HG03280 (cell line): ENCODE results near the gene ZNF443.
"Not testable (repeated sequence)": the region's sequence is repeated elsewhere in the genome, so short reads cannot be mapped to it uniquely, and the experiment has no call there.

Experiments
- ATAC-seq: cut with Tn5 transposase; IDR thresholded peaks from one replicate; pipeline ENCODE4 v1.9.1; 2021; ENCODE audit warnings: mild to moderate bottlenecking, moderate library complexity; ENCODE audit not compliant: unreplicated experiment

Gene ZNF443

GRCh38 chr19:12440541-12441316 lies at the start of gene ZNF443:
Gene ZNF443, minus strand, starts transcription at chr19:12441021. Its CDS starts 107 bp downstream, at chr19:12440914.
- ATAC-seq, result peak; percentile 99

GRCh38 chr19:12486265-12486783 lies 45.5 kb upstream of the ZNF443 start:
- not testable (repeated sequence) for ATAC-seq

- ATAC-seq, result no peak
These were observed 44.8 kb upstream of the ZNF443 start for GRCh38 chr19:12485571-12485970.

- peak; percentile 15 for ATAC-seq
These were observed 44.2 kb upstream of the ZNF443 start for GRCh38 chr19:12485052-12485416.

- peak; percentile 96 for ATAC-seq
These were observed 43.7 kb upstream of the ZNF443 start, which contains the start of gene ZNF709 for GRCh38 chr19:12484371-12485051. Gene ZNF709, minus strand, starts transcription at chr19:12484816. Its CDS starts 159 bp downstream, at chr19:12484657.

GRCh38 chr19:12484011-12484370 lies 43.2 kb upstream of the ZNF443 start:
- no peak for ATAC-seq

- no peak for ATAC-seq
These were observed 41.7 kb upstream of the ZNF443 start for GRCh38 chr19:12482509-12482886.

GRCh38 chr19:12481781-12482508 lies 41.1 kb upstream of the ZNF443 start:
- no peak for ATAC-seq

GRCh38 chr19:12478234-12478941 lies 37.6 kb upstream of the ZNF443 start:
- no peak for ATAC-seq

- ATAC-seq, result not testable (repeated sequence)
These were observed 26.8 kb upstream of the ZNF443 start for GRCh38 chr19:12467651-12468050.

- no peak for ATAC-seq
These were observed 24.4 kb upstream of the ZNF443 start for GRCh38 chr19:12465211-12465610.

GRCh38 chr19:12464769-12465168 lies 23.9 kb upstream of the ZNF443 start:
- no peak for ATAC-seq

GRCh38 chr19:12464139-12464538 lies 23.3 kb upstream of the ZNF443 start:
- ATAC-seq, result not testable (repeated sequence)

GRCh38 chr19:12453495-12453894 lies 12.7 kb upstream of the ZNF443 start:
- no peak for ATAC-seq

- no peak for ATAC-seq
These were observed 10.0 kb upstream of the ZNF443 start for GRCh38 chr19:12450844-12451243.

GRCh38 chr19:12448808-12449207 lies 8.0 kb upstream of the ZNF443 start:
- no peak for ATAC-seq

GRCh38 chr19:12439686-12440540 lies 908 bp downstream of the ZNF443 start:
- ATAC-seq, result peak; percentile 14

- ATAC-seq, result not testable (repeated sequence)
These were observed 10.0 kb downstream of the ZNF443 start for GRCh38 chr19:12430726-12431299.

GRCh38 chr19:12425888-12426274 lies 14.9 kb downstream of the ZNF443 start:
- ATAC-seq, result no peak
